EH (cell line): ENCODE results near the gene HP1BP3.
A peak's percentile ranks its signal among the peaks of the same experiment; 100 is the strongest.

Experiments
- DNase-seq: peaks from one replicate; pipeline ENCODE4 v3.0.0-alpha.2; 2015; ENCODE audit warnings: low read depth

HP1BP3 gene

DNA sequence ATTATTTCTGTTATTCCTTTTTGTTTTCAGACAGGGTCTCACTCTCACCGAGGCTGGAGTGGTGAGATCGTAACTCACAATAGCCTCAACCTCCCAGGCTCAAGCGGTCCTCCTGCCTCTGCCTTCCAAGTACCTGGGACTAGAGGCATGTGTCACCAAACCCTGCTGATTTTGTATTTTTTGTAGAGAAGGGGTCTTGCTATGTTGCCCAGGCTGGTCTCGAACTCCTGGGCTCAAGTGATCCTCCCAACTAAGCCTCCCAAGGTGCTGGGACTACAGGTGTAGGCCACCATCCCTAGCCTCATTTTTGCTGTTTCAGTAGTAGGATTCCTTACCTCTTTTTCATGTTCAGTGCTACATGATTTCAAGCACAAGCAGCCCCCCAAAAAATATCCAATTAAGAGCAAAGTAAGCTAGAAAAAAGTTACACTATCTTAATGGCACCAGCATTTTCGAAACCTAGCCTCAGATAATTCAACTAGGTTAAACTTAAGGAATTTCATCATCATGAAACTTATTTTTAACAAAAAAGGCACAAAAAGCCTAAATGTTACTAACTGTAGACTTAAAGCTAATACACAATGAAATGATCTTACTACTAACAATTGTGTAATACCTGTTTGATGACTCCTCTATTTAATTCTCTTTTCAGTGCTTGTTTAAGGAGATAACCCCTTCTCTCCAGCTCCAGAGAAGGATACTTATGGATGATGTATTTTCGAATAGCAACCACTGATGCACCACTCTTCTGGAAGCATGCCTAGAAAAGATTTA lies 16.6 kb downstream of the HP1BP3 start:
- no peak for DNase-seq

DNA sequence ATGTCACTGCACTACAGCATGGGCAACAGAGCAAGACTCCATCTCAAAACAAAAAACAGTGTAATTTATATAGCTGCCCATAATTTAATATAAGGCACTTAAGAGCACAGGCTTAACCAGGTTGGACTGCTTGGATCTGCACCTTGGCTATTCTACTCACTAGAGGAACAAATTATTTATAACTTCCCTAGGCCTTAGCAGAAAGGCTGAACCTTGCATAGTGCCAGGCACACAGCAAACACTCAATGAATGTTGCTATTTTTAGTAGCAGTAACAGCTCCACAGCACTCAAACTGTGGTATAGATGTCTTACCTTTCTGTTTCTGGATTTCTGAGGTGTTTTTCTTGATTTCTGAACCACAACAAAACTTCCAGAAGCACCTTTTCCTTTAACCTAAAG lies 19.8 kb downstream of the HP1BP3 start:
- DNase-seq: no peak

DNA sequence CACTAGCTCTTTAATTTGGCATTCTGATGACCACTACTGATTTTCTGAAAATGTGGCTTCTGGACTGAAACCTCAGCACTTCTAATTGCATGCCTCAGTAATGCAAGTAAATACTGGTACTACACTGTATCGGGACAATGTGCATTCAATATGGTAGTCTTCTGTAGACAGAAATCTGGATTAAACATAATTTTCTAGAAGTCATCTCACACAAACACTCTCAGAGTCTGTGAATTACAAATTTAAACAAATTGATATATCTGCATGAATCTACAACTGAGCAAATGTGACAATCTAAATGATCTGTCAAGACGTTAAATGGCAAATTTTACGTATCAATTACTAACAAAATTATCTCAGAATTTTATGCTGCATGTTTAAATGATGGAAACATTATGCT lies 23.7 kb downstream of the HP1BP3 start:
- no peak for DNase-seq

DNA sequence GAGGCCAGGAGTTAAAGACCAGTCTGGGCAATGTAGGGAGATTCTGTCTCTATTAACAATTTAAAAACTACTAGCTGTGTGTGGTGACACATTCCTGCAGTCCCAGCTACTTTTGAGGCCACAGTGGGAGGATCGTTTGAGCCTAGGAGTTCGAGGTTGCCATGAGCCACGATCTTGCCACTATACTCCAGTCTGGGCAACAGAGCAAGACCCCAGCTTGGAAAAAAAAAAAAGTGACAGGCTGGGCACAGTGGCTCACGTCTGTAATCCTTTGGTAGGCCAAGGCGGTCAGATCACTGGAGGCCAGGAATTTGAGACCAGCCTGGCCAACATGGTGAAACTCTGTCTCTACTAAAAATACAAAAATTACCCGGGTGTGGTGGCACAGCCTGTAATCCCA lies 26.8 kb downstream of the HP1BP3 start:
- no peak for DNase-seq

DNA sequence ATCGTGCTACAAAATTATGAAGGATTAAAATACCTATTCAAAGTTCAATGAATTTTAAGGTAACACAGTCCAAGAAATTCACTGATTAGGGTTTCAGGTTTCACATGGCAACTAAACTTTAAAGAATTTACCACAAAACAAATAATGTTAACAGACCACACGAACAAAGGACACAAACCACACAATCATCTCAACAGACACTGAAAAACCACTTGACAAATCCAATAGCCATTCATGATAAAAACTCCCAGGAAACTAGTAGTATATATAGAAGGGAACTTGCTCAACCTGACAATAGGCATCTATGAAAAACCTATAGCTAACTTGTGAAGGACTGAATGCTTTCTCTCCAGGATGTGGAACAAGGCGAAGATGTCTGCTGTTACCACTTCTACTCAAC lies 33.5 kb downstream of the HP1BP3 start:
- DNase-seq: peak; percentile 45

DNA sequence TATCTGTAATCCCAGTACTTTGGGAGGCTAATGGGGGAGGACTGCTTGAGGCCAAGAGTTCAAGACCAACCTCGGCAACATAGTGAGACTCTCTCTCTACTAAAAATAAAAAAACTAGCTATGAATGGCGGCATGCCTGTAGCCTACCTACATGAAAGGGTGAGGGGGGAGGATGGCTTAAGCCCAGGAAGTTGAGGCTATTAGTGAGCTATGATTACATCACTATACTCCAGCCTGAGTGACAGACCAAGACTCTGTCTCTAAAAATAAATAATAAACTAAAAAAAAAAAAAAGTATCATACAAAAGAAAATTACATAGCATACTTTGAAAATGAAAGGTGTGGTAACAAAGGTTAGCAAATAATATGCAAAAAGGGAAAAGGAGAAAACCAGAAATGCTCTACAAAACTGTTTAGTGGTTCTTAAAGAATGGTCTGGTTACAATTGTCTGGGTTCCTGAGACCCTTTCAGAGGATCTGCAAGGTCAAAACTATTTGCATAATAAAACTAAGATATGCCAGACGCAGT lies 35.6 kb downstream of the HP1BP3 start:
- DNase-seq: no peak

DNA sequence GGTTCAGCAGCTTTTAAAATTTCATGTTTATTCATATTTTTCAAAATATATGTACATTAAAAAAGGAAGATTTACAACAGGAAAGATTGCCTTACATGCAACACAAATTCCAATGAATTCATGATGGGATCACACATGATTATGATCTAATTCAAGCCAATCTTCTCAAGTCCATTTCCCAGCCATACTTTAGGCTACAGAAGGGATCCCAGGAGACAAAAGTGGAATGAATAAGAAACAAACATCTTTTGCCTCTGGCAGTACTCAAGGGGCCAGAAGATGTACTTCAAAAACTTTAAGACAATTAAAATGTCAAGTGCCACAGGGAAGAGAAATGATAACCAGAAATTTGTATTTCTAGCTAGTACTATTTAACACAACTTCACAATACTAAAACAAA lies 44.4 kb downstream of the HP1BP3 start:
- peak; percentile 30 for DNase-seq

DNA sequence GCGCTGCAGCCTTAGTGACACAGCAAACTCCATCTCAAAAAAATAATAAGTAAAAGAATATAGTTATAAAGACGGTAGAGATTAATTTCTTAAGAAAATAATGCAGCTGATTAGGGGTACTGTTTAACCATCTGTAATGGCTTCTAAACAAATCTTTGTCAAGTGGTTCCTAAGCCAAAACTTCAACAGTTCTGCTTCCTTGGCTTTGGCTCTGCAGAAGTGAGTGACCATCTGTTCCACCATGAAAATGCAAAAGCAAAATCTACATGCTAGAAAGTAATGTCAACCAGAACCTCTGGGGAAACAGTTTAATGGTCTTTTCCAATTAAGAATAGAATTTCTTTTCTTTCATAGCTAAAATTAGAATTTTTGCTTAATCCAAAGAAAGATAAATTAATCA lies 46.3 kb downstream of the HP1BP3 start:
- DNase-seq: no peak

DNA sequence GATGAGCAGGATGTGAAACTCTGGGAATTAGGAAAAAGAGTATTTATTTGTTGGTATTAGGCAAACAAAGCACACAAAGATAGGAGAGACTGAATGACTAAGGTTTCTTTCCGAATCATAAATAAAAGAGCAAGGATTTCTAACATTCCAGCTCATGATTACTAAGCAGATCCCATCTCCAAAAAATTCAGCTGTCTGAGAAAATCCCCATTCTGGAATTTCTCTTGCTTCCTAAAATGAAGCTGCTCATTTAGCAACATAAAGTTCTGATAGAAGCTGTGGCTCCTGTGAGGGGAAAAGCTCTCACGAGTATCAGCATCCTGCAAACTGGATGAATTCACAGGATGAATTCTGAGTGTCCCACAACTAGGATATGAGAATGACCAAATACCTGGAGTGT lies 47.9 kb downstream of the HP1BP3 start:
- peak; percentile 92 for DNase-seq

DNA sequence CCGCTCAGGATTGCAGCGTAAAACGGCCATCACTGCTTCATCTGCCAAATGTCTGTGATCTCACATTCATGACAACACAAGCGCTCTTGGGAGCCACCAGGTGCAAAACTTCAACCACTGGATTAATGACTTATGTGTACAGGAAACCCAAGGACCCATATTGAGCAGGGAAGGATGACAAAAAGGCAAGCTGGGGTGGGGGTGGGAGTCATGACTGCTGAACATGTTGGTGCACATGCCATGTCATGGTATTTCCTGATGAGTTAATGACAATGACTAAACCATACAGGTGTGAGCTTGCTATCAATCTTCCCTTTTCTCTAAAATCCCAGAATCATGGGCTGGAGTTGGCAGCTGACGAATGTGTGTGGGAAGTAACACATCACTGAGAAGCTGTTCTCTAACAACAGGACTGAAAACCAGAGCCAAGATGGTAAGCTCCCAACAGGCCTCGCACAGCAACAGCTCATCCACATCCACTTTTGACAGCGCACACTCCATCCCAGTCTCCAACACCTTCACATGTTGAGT lies 51.5 kb downstream of the HP1BP3 start:
- no peak for DNase-seq

DNA sequence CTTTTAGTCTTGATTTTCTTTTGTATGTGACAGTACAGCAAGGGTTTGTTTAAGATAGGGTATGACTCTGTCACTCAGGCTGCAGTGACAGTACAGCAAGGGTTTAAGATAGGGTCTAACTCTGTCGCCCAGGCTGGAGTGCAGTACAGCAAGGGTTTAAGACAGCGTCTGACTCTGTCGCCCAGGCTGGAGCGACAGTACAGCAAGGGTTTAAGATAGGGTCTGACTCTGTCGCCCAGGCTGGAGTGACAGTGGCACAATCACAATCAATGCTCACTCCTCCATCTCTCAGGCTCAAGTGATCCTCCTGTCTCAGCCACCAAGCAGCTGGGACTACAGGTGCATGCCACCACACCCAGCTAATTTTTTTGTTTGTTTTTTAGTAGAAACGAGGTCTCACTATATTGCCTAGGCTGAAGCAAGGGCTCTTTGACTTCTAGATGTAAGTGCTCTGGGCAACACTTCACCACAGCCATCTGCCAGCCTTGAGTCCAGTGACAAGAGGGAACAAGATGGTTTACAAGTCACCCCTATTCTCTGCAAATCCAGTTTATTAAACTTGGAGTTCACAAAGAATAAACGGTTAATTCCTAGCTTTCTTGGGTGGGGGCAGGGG lies 53.6 kb downstream of the HP1BP3 start:
- no peak for DNase-seq

DNA sequence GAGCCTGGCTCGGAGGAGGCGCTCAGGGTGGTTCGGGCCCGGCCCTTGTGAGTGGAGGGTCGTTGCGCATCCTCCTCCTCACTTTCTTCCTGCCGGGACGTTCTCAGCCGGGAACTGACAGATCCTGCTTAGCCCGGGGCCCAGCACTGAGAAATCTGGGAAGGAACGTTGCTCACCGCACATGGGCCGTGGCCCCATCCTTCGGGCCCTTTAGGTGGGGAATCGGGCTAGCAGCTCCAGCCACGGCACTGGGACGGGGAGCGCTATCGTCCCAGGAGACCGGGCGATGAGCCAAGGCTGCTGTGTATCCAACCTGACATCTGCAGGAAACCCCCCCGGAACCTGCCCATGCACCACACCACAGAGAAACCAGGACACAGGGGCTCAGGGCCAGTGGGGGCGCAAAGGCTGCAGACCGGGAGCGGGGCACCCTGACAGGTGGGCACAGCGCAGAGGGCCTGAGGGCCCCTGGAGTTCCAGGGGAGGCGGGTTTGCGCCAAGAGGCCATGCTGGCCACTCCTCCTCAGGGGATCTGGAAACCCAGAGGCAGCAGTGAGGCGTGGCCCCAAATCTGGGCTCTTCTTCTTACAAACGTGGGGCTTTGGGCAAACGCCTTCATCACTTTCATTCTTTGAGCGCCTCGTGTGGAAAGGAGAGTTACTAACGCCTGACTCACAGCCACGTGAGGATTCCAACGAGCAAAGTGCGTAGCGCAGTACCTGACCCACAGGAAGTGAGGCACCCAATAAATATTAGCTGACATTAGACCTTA lies 54.3 kb downstream of the HP1BP3 start, which contains the start of gene SH2D5:
Gene SH2D5, minus strand, starts transcription at position 116 of the 772 bp plus-strand sequence. CDS start 4,659 bp downstream, outside the sequence.
- peak; percentile 98 for DNase-seq

DNA sequence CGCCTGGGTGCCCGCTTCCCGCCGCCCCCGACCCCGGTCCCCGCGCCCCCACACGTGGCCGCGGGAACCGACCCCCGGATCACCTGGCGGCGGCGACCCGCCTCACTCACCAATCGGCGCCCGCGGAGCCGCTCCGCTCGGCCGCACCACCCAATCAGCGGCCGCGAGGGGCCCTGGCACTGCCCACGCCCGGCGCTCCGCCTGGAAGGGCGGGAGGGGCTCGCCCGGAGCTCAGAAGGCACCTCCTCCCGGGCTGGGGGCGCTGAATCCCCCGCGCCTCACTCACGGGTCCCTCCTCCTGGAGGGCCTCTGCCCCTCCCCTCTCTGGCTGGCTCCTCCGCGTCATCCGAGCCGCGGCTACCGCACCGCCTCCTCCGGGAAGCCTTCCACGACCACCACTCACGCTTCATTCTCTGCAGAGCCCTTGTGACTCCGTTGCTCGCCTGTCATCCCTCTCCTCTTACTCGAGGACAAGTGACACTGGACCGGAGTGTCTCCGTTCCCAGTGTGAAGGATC lies 55.0 kb downstream of the HP1BP3 start:
- DNase-seq: peak; percentile 72

DNA sequence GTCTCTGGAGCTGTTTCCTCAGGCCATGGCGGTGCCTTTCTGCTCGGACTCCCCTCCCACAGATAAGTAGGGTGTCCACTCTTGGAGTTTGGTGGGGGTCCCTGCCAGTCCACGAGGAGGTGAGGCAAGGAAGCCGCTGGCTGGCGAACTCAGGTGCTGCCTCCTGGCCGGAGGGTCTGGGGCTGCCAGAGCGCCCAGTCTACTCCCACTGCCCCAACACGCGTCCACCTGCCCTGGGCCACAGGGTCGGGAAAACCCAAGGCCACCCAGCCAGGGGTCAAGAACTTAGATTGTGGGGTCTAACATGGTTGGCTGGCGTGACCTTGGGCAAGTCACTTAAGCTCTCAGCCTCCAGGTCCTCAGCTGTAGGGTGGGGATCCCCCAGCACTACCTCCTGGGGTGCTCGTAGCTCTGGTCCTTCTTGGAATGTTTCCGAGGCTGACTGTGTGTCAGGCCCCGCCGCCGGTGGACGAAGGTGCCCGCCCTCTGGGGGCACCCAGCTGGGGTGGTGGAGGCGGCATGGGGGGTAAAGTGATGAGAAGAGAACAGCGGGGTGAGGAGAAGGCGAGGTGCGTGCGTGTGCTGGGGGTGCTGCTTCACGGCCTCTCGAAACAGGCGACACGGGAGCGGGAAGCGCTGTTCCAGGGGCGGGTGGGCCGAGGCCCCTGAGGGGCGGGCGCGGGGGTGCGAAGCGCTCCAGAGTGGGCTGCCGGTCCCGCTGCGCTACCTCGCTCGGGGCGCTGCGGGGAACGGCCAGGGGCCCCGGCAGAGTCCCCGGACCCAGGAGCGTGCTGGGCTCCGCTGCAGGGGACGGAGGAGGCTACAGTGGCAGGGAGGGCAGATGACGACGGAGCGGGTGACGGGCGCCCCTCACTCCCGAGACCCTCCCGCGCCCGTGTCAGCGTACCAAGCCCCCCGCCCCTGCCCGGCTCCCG lies 55.8 kb downstream of the HP1BP3 start:
- DNase-seq: no peak

DNA sequence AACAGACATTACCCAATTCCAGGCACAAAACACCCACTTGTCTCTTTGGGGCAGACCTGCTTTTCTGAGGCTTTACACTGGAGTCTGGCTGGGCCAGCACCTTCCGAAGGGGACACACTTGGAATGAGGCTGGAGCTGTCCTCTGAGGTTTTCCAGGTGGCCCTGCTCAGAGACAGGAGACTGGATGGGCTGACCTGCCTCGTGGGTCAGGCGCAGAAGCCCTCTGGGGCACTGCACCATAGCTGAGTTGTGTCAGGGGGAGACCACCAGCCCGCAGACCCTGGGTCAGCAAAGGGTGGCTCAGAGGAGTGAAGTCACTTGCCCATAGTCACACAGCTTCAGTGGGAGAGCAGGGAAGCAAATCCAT lies 56.4 kb downstream of the HP1BP3 start:
- no peak for DNase-seq

DNA sequence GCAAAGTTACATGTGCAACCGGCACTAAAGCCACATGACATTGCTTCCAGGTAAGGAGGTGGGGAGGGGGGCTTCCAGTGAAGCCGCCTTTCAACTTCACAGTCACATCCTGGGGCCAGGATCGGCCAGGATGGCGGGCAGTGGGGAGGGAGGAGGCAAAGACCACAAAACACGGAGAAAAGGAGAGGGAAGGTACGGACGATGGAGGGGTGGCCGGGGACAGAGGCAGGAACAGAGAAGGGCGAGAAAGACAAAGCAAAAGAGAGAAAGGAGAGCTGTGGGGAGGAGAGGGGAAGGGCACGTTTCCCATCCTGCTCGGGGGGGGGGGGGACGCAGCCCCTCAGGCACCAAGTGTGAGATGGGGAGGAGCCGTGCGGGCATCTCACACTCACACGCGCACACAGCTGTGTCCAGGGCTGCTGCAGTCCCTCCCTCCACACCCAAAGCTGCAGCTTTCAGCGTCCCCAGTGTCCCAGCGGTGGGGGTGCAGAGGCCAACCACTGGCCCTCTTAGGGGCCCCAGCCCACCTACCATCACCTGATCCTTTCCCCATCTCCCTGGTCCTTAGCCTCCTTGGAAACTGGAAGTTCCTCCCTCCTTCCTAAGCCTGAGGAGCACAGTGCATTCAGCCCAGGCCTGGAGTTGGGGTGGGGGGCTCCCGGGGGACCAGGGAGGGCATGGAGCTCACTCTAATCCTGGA lies 57.0 kb downstream of the HP1BP3 start:
- DNase-seq: no peak

DNA sequence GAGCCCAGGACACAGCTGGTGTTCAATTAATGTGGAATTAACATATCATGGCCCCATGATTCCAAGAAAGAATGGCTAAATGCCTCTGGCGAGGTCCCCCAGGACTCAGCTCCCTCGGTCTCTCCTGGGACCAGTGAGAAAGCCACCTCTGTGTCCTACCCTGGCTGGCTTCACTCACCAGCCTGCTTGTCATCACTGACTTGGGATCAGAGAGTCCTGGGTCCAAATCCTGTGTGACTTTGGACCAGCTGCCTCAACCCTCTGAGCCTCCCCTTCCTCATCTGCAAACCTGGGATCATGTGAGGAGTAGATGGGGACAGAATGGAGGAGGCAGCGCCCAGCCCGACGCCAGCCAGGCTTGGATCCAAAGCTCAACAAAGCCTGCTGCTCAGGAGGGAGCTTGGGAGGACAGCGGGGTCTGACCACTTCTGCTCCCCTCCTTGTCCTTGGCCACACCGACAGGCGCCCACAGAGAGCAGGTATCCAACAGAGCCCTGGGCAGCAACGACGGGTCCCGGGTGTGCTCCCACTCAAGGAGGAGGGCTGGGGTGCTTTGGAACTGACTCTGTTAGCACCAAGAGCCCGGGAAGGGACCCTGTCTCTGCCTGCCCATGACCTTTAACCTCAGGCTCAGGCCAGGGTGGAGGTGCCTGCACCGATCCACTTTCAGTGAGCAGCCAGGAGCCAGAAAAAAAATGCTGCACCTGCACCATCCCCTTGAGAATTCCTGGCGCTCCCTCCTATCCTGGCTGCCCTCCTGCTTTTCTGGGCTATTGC lies 57.8 kb downstream of the HP1BP3 start:
- DNase-seq: no peak

DNA sequence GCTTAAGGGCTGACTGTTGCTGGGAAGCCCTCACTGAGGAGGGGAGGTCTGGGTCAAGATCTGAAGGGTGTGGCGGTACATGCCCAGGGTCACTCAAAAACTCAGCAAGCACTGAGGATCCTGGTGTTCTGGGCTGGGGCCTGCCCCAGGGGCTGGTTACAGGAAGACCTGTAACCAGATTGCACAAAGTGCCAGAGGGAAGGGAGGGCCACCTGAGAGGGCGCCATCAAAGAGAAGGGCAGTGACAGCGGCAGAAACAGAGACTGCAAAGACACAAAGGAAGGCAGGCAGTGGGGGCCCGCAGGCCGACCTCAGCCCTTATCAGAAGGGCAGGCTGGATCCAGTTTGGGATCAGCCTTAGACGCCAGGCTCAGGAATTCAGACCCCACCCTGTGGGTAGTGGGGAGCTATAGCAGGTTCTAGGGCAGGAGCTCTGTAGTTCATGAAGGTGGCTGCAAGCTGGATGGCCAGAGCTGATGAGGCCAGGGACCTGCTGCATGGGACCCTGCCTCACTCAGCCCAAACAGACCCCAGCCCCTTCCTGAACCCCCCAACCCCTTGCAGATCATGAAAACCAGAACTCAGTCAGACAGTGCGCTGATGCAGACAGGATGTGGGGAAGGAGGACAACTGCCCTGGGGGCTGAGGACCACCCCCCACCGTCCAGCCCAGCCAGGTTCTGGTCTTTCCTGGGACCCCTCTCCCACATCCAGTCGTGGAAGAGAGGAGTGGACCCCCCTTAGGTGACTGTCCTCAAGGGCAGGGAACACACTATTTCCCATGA lies 58.5 kb downstream of the HP1BP3 start:
- no peak for DNase-seq

DNA sequence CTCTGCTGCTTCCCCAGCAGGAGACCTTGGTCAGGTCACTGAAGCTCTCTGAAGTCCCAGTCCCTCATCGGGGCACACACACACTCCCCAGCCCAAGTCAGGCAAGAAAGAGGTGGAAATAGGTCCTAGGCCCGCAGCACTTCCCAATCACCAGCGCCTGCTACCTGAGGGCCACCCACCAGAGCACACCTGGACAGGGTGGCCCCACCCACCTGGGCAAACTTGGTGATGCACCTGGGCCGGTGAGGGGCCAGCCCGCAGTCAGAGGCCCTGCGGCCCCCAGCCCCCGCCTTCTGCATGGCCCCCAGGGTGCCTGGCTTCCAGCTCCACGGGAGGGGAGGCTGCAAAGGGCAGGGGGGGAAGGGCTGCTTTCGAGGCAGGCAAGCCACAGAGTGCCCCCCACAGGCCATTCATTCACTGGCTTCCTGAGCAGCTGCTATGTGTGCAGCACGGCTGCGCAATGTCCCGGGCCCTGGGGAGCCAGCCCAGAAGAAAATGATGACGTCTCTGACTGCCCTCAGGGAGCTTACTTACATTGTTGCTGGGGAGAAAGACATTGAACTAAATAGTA lies 59.3 kb downstream of the HP1BP3 start:
- no peak for DNase-seq
